Measurements from ENCODE around the gene JUND.

The JUND gene

GRCh38 chr19:18308051-18308947 lies 26.9 kb upstream of the JUND start:
- DNase-seq (ENCODE audit: low spot score) = no peak

DNA sequence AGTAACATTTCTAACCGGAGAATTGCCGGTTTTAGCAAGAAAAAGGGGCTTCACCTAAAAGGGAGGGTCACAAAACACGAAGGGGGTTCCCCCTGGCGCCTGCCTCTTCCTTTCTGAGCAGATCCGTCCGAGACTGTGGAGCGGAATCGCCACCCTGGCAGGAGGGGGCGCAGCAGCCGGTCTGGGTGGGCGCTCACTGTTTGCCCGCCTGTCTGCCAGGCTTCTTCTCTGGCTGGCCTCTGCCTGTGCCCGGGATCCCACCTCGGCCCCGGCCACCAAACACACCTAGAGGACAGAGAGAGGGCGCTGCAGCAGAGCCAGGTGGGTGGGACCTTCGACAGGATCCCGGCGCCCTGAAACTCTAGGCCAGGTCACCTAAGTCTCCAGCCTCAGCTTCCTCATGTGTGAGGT lies 25.9 kb upstream of the JUND start:
- no peak for DNase-seq (ENCODE audit: low spot score)

DNA sequence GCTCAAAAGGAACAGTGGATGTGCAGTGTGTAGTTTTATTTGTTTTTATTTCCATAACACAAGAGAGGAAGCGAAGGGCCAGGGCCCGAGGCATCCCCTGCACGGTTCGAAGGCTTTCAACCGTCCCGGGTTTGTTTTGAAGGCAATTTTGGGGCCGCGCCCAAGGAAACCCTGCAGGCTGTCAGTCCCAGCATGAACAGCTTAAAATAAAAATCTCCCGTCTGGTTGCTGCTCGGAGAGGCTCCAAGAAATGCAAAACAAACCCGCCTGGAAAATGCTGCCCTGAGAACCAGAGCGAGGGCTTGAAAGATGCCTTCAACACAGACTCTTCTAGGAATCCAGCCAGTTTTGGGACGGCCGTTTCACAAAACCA lies 25.5 kb upstream of the JUND start:
- peak; percentile 37 for DNase-seq (ENCODE audit: low spot score)

DNA sequence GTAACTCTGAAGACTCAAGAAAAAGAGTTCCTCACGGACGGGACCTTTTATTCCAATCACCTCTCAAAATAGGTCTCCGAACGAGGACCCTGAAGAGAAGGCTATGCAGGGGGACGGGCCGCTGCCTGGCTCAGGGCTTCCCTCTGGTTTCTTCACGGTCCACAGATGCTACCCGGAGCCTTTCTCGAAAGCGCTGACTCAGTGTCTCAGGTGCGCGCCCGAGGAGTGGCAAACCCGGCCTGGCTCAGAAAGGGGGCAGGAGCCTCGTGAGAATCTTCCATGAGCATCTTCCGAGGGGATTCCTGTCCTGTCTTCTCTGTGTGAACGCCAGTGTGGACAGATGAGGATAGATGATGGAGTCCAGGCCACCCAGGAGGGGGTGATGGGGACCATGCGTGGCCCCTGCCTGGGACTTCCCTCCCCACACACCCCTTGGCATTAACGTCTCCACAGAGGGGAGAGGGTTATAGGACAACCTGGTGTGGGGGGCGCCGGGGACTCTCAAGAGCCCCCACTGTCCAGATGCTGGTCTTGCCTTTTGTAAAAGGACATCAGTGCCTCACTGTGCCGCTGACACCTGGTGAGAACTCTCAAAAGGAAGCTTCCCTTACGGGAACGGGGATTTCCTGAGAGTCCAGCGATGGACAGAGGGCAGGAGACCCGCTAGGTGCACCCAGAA lies 24.9 kb upstream of the JUND start:
- DNase-seq (ENCODE audit: low spot score) = peak; percentile 16

- peak; percentile 75 for DNase-seq (ENCODE audit: low spot score)
Observed at GRCh38 chr19:18304458-18305310, 23.3 kb upstream of the JUND start.

DNA sequence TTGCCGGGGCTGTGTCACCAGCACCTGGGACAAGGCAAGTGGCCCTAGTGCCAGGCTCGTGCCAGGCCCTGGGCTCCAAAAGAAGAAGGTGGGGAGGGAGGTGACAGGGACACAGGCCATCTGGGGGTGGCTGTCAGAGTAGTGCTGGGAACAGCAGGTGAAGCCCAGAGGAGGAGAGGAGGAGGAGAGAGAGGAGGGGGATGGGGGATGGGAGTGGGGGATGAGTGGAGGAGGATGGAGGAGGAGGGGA lies 22.7 kb upstream of the JUND start:
- peak; percentile 30 for DNase-seq (ENCODE audit: low spot score)

DNA sequence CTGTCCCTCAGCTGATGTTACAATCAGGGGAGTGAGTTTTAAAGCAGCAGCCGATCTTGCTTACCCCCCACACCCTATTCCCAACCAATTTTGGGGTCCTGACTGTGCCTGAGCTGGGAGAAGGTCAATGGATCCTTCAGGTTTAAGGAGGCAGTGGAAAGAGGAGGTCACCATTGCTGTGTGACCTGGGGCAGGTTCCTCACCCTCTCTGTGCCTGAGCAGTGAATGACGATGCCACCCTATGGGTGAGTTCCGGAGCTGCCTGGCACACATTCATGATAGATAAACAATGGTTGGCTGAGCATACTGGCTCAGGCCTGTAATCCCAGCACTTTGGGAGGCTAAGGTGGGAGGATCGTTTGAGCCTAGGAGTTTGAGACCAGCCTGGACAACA lies 20.3 kb upstream of the JUND start:
- no peak for DNase-seq (ENCODE audit: low spot score)

DNA sequence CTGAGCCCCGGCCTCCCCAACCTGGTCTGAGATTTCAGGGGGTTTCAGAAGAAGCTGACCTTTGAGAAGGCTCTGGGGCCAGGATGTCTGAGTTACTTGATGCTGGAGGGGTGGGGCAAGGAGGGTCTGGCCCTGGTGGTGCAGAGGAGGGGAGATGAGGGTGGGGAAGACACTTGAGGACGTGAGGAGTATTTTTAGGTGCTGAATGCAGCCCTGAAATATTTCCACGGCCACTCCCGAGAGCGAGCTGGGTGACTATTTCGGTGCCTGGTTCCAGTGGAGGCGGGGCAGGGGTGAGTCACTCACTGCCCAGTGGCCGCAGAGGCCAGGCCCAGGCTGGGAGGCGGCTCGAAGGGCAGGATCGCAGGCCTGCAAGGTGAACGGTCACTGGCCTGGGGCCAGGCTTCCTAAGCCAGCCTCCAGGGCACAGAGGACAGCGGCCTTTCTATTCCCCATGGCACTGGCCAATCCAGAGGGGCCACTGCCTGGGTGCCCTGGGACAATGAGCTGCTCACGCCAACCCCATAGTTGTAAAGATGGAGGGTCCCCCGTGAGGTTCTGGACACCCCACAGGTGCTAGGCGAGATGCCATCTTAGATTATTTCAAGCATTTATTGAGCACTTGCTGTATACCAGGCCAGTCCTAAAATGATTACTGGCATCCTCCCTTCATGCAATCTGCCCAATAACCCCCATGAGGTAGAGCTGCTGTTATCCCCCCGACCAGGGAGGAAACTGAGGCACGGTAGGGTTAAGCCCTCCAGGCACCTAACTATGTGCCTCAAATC lies 19.7 kb upstream of the JUND start:
- DNase-seq (ENCODE audit: low spot score) = no peak

DNA sequence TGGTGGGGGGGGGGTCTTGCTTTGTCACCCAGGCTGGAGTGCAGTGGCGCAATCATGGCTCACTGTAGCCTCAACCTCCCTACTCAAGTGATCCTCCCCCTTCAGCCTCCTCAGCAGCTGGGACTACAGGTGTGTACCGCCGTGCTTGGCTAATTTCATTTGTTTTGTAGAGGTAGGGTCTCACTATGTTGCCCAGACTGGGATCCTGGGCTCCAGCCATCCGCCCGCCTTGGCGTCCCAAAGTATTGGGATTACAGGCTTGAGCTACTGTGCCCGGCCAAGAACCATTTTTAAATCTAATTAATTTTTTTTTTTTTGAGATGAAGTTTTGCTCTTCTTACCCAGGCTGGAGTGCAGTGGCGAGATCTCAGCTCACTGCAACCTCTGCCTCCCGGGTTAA lies 18.2 kb upstream of the JUND start:
- DNase-seq (ENCODE audit: low spot score) = no peak

DNA sequence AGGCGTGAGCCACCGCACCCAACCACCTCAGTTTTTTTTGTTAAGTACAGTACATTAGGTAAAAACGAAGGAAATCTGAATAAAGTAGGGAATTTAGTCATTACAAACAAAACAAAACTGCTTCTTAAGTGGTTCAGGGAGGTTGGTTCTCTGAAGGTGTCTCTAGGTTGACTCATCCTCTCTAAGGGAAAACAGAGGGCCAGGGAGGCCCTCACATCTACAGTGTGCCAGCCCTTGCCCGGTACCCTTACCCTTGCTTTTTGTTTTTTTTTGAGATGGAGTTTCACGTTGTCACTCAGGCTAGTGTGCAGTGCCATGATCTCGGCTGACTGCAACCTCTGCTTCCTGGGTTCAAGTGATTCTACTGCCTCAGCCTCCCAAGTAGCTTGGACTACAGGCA lies 17.2 kb upstream of the JUND start:
- no peak for DNase-seq (ENCODE audit: low spot score)

DNA sequence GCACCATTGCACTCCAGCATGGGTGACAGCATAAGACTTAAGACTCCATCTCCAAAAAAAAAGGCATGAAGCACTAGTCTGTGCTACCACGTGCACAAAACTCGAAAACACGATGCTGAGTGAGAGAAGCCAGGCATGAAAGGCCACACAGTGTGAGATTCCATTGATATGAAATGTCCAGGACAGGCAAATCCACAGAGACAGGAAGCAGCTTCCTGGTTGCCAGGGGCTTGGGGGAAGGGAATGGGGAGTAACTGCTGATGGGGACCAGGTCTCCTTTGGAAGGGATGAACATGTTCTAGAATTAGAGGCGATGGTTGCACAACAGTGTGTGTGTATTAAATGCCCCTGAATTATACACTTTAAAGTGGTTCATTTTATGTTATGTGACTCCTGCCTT lies 15.9 kb upstream of the JUND start:
- DNase-seq (ENCODE audit: low spot score) = no peak

DNA sequence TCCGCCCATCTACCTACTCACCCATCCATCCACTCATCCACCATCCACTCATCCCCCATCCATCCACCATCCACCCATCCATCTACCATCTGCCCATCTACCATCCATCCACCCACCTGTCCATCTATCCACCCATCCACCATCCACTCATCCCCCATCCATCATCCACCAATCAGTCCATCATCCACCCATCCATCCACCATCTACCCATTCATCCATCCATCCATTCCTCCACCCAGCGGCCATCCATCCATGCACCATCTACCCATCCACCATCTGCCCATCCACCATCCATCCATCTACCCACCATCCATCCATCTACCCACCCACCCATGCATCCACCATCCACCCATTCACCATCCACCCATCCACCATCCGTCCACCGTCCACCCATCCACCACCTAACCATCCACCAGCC lies 13.6 kb upstream of the JUND start:
- DNase-seq (ENCODE audit: low spot score) = no peak

DNA sequence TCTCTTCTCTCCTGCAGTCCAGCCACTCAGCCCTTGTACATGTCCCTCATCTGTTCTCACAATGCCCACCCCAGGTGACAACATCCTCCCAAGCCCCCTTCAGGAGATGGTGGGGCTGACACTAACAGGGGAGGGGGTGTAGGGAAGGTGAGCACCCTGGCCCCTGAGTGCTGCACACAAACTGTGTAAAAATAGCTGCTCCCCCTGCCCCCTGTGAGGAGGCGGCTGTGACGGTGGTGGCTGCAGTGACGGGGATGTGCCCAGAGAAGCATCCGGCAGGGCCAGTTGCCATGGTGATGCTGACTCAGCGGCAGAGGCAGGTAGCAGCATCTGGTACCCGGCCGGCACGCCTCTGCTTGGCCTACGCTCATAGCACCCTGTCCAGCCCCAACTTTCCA lies 13.0 kb upstream of the JUND start:
- DNase-seq (ENCODE audit: low spot score) = peak; percentile 79

GRCh38 chr19:18293642-18294466 lies 12.4 kb upstream of the JUND start:
- no peak for DNase-seq (ENCODE audit: low spot score)

DNA sequence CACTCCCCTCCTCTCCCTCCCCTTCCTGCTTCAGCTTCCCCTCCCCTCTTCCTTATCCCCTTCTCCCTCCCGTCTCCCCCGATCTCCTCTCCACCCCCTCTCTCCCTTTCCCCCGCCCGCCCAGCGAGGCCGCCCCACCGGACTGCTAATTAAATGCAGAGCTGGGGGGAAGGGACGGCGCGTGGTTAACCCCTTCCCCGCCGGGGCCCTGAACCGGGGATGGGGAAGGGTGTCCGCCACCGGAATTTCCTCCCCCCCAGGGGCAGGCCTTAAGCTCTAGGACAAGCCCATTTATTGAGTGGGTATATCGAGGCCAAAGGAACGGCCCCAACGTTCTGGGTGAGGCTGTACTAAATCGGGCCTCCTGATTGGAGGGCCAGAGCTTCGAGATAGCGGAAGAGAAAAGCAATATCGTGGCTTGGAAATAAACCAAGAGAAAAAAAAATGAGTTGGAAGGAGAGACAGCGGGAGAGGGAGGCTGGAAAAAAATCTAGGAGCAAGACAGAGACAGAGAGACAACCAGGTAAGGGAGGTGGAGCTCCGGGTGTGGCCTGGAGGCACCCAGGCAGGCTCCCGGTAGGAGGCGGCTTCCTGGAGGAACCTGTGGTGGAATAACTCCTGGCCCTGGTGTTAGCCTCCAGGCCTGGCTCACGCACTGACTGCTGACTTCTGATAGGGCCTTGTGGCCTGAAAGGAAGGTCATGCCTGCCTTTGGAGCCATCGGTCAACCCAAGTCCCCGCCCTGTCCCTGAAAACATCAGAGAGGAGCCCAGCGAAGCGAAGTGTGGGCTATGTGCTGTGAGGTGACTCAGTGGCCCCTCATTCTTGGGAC lies 11.6 kb upstream of the JUND start:
- peak; percentile 31 for DNase-seq (ENCODE audit: low spot score)

GRCh38 chr19:18292462-18292809 lies 11.0 kb upstream of the JUND start:
- DNase-seq (ENCODE audit: low spot score) = peak; percentile 39

GRCh38 chr19:18291590-18292461 lies 10.4 kb upstream of the JUND start:
- DNase-seq (ENCODE audit: low spot score) = peak; percentile 89

GRCh38 chr19:18291019-18291524 lies 9.7 kb upstream of the JUND start:
- DNase-seq (ENCODE audit: low spot score) = peak; percentile 35
